ES-I3 (cell line): ENCODE data around the gene GJA8.
"Not testable (repeated sequence)": the region's sequence is repeated elsewhere in the genome, so short reads cannot be mapped to it uniquely, and the experiment has no call there.

Source experiments
- H3K36me3 ChIP-seq: 2 replicates; pipeline ENCODE4 v1.6.1; 2013; ENCODE audit warnings: mild to moderate bottlenecking, low read length, control low read depth, moderate library complexity; ENCODE audit not compliant: insufficient read depth
- H3K4me1 ChIP-seq: 2 replicates; pipeline ENCODE4 v1.6.1; 2013; ENCODE audit warnings: mild to moderate bottlenecking, control low read depth, low read length; ENCODE audit not compliant: insufficient read depth
- H3K9ac ChIP-seq: 2 replicates; pipeline ENCODE4 v1.6.1; 2013; ENCODE audit warnings: low read depth, mild to moderate bottlenecking, low read length, moderate library complexity
- H3K9me3 ChIP-seq: 2 replicates; pipeline ENCODE4 v1.6.1; 2013; ENCODE audit warnings: mild to moderate bottlenecking, low read length, moderate library complexity; ENCODE audit not compliant: control insufficient read depth, insufficient read depth

GJA8 gene

DNA sequence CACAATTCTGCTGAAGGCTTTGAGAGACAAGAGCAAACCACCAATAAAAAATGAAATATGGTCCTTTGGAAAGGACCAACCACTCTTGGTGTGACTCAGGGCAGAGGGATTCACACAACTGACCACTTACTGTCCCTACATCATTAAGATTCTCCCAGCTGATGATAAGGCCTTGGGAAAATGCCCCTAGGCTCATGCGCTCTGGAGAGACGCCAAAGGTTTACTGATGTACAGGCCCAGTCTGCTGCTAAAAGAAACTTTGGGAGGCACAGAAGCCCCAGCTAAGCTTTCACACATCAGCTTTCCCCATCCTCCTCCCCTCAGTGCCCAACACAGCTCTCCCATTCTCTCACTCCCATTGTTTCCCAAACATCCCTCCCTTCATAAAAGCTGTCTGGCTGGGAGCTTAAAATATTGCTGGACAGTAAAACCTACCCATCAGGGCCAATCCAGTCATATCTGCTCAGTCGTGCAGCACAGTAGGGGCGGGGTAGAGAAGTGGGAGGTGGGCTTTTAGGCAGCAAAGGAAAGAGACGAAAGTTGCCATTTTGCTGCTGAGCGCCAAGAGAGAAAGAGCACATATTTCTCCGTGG, at the start of gene GJA8:
Gene GJA8, plus strand, starts transcription at position 543 of the 593 bp plus-strand sequence. CDS start 5,161 bp downstream, outside the sequence.
- H3K9me3 ChIP-seq: no peaks in the 10 kb centered on the region
- H3K36me3 ChIP-seq: no peaks in the 10 kb centered on the region
- no peaks in the 10 kb centered on the region for H3K4me1 ChIP-seq
- H3K9ac ChIP-seq: no peak within 1 kb of the TSS

DNA sequence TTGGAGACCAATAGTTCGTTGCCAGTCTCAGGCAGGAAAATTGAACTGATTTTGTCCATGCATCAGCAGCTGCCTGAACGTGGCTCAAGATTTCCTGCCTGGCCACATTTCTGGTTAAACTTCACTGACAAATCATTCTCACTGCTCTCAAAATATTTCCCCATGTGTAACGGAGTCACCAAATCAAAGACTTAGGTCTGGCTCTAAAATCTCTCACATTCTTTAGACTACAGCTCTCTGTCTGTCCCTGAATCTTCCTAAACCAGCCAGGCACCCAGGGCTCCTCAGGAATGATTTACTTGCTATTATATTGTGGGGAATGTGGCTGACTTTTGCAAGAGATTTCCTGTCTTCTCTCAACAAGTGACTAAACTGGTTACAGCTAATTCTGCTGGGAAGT, 49.2 kb upstream of the GJA8 start:
- no peak overlapping the region for H3K9ac ChIP-seq
- no peaks in the 10 kb centered on the region for H3K9me3 ChIP-seq
- H3K4me1 ChIP-seq: peaks cover 16% of the 10 kb centered on the region
- no peaks in the 10 kb centered on the region; the same call in 1 of the 2 replicates for H3K36me3 ChIP-seq

DNA sequence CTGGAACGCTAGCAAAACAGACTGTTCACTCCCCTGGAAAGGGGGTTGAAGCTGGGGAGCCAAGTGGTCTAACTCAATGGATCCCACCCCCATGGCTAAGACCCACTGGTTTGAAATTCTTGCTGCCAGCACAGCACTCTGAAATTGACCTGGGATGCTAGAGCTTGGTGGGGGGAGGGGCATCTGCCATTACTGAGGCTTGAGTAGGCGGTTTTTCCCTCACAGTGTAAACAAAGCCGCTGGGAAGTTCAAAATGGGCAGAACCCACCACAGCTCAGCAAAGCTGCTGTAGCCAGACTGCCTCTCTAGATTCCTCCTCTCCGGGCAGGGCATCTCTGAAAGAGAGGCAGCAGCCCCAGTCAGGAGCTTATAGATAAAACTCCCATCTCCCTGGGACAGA, 47.6 kb upstream of the GJA8 start:
- H3K36me3 ChIP-seq, H3K9ac ChIP-seq, H3K9me3 ChIP-seq, H3K4me1 ChIP-seq: not testable (repeated sequence)

DNA sequence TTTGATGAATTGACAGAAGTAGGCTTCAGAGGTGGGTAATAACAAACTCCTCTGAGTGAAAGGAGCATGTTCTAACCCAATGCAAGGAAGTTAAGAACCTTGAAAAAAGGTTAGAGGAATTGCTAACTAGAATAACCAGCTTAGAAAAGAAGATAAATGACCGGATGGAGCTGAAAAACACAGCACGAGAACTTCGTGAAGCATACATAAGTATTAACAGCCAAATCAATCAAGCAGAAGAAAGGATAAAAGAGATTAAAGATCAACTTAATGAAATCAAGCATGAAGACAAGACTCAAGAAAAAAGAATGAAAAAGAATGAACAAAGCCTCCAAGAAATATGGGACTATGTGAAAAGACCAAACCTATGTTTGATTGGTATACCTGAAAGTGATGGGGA, 46.6 kb upstream of the GJA8 start:
- H3K9me3 ChIP-seq, H3K4me1 ChIP-seq, H3K36me3 ChIP-seq, H3K9ac ChIP-seq: not testable (repeated sequence)

DNA sequence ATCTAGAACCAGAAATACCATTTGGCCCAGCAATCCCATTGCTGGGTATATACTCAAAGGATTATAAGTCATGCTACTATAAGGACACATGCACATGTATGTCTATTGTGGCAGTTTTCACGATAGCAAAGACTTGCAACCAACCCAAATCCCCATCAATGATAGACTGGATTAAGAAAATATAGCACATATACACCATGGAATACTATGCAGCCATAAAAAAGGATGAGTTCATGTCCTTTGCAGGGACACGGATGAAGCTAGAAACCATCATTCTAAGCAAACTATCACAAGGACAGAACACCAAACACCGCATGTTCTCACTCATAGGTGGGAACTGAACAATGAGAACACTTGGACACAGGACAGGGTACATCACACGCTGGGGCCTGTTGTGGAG, 35.4 kb upstream of the GJA8 start:
- not testable (repeated sequence) for H3K9me3 ChIP-seq, H3K4me1 ChIP-seq, H3K36me3 ChIP-seq, H3K9ac ChIP-seq

DNA sequence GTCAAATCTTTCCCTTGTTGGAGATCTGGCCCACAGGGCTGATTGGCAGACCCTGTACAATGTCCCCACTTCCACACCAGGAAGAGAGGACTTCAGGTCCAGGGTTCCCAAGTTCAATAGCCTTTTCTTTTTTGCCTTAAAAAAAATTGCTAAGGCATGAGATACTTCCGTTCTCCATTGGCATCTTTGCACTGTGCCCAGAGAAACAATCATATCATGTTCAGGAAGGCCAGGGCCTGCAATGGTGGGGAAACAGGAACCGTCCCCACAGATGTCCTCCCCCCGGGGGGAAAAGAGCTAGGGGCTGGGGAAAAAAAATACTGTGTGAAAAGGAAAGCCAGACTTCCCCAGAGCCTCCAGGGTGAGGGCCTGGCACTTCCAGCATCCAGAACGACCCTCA, 24.6 kb upstream of the GJA8 start:
- no peaks in the 10 kb centered on the region for H3K36me3 ChIP-seq
- H3K9me3 ChIP-seq: no peaks in the 10 kb centered on the region; the same call in 1 of the 2 replicates
- 0 out of 2 replicates have a peak, but pooled peaks cover 5% of the 10 kb centered on the region for H3K4me1 ChIP-seq
- H3K9ac ChIP-seq: no peak overlapping the region

DNA sequence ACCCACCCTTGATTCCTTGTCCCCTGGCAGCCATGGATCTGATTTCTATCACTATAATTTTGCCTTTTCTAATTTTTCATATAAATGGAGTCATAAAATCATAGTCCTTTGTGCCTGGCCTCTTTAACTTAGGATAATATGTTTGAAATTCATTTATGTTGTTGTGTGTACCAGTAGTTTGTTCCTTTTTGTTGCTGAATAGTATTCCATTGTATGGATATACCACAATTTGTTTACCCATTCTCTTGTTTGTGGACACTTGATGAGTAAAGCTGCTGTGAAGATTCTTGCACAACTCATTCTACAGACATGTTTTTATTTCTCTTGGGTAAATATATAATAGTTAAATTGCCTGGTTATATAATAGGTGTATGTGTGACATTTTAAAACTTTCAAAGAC, 22.7 kb upstream of the GJA8 start:
- Histone ChIP-seq H3K36me3 (no peaks in the 10 kb centered on the region), H3K9ac (no peak overlapping the region), H3K4me1 (0 out of 2 replicates have a peak, but pooled peaks cover 5% of the 10 kb centered on the region), H3K9me3 (no peaks in the 10 kb centered on the region; the same call in 1 of the 2 replicates)

DNA sequence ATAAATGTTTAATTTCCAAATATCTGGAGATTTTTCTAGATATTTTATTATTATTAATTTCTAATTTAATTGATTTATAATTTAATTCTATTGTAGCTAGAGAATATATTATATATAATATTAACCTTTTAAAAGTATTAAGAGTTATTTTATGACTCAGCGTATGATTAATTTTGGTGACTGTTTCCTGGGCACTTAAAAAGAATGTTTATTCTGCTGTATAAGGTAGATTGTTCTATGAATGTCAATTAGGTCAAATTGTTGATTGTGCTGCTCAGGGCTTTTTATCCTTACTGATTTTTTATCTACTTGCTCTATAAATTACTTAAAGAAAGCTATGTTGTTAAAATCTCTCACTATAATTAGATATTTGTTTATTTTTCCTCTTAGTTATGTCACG, 20.1 kb upstream of the GJA8 start:
- Histone ChIP-seq H3K36me3 (no peaks in the 10 kb centered on the region), H3K4me1 (0 out of 2 replicates have a peak, but pooled peaks cover 5% of the 10 kb centered on the region), H3K9ac (no peak overlapping the region), H3K9me3 (no peaks in the 10 kb centered on the region; the same call in 1 of the 2 replicates)

DNA sequence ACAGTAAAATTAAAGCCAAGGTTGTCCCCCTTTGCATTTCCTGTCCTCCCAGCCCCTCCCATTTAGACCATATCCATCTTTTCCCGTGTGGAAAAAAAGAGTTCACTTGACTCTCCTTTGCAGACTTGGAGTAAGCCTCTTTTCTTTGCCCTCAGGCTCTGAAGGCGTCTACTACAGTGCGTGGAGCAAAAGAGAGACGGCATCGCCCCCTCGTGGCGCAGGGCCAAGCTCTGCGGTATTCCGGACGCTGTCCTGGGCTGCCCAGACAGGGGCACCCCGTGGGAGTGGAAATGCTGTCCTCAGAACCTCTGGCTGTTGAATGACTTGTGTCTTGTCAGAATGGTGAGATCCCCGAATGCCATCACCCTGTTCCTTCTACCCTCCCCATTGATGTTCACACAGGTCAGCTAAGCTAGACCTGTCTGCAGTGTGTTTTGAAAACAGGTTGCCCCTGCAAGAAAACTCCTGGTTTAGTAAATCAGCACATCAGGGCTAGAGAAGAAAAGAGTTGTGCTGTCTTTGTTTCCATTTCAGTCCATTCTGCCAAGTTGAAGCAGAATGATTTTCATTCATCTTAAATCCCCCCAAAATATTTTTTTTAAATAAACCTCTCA, 12.3 kb upstream of the GJA8 start:
- H3K9me3 ChIP-seq: no peaks in the 10 kb centered on the region
- no peak overlapping the region for H3K9ac ChIP-seq
- no peaks in the 10 kb centered on the region for H3K36me3 ChIP-seq
- H3K4me1 ChIP-seq: peaks cover 9% of the 10 kb centered on the region; the same call in 1 of the 2 replicates

DNA sequence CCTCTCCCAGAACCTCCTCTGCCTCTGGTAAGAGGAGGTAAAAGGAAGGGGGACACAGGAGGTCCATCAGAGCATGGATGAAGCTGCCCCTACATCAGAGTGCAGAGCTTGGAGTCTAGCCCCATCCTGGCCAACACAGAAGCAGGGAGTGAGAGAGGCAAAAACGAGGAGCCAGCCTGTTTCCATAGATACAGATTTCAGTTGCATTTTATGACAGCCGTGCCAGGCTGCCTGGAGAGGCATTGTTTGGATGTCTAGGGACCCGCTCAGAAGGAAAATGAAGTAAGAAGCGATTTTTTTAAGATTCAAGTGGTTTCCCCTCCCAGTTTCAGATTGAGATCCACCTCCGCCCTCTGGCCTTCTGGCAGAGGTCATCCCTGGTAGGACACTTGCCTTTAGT, 11.5 kb upstream of the GJA8 start:
- H3K9me3 ChIP-seq: no peaks in the 10 kb centered on the region
- H3K4me1 ChIP-seq: peaks cover 9% of the 10 kb centered on the region; the same call in 1 of the 2 replicates
- no peaks in the 10 kb centered on the region for H3K36me3 ChIP-seq
- H3K9ac ChIP-seq: no peak overlapping the region

DNA sequence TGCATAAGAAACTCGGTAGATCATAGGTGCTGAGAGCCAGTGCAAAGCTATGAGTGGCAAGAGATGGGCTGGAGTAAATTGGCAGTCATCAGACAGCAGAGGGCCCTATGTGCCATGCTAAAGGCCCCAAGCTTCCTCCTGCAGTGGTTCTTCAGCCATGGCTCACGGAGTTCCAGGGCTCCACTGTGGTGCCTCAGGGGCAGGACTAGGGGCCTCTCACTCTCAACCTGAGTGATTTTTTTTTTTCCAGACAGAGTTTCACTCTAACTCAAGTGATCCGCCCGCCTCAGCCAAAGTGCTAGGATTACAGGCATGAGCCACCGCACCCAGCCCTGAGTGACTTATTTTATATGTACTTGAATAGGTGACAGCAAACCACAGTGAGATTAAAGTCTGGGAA, 10.4 kb upstream of the GJA8 start:
- Histone ChIP-seq H3K4me1 (peaks cover 9% of the 10 kb centered on the region; the same call in 1 of the 2 replicates), H3K36me3 (no peaks in the 10 kb centered on the region), H3K9me3 (no peaks in the 10 kb centered on the region), H3K9ac (no peak overlapping the region)

DNA sequence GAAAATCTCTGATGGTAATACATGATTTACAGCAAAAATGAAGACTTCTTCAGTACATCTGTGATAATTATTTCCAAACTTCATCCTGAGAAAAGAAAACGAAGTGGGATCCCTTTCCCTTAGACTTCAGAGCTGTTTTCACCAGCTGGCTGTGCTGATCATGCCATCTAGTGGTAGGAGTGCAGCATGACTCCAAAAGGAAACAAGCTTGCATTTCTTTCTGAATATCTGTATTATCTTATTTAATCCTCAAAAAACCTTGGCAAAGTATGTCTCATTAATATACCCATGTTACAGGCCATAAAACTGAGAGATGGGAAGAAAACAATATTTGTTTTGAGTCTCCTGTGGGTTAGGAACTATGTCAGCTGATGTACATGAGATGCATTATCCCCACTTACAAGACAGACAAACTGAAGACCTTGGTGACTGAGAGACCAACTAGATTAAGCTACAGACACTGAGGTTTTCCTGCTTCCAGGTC, 9.8 kb upstream of the GJA8 start:
- Histone ChIP-seq H3K4me1 (peaks cover 9% of the 10 kb centered on the region; the same call in 1 of the 2 replicates), H3K9me3 (no peaks in the 10 kb centered on the region), H3K36me3 (no peaks in the 10 kb centered on the region), H3K9ac (no peak overlapping the region)

DNA sequence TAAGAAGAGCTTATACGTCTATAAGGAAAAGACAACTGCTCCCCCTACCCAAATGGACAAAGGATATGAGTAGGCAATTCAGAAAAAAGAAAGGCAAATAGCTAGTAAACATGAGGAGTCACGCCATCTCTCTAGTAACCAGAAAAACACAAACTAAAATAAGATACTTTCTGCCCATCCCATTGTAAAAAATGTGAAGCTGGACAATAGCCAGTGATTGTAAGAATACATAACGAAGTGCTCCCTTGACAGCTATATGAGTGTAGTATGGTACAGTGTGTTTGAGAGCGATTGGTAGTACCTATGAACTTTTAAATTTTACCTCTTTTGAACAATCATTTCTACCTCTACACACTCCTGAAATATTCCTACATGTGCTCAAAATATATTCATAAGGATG, 7.5 kb upstream of the GJA8 start:
- Histone ChIP-seq H3K9ac (no peak overlapping the region), H3K4me1 (peaks cover 4% of the 10 kb centered on the region; the same call in 1 of the 2 replicates), H3K9me3 (no peaks in the 10 kb centered on the region), H3K36me3 (no peaks in the 10 kb centered on the region)

DNA sequence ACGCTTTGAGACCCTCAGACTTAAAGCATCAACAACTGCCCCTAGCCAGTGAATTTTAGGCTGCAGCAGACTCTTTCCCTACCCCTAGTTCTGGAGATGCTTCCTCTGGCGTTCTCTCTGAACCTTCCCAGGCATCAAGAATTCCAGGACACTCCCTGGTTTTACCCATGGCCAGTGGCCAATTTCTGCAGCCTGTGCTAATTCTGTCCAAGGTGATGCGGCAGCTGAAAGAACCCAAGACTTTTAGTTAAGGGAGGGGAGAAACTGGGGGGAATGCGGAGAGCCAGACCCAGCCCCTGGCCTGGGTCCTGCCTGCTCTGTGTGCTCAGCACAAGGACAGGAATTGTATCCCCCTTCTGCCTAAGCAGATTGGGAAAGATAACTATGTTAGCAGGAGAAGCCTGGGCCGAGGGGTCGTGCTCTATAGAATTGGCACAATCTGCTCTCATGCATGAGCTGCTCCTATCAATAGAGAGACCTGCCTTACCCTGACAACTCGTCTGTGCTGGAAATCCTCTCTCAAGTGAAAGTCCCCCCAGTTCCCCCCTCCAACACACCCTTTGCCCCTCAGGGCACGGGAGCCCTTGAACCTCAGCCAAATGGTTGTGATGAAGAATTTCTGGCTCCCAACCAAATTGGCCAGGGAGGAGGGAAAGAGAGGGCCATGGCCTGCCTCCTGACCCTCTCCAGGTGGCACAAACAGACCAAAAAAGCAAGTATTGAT, 5.4 kb upstream of the GJA8 start:
- H3K9me3 ChIP-seq: no peaks in the 10 kb centered on the region
- peaks cover 4% of the 10 kb centered on the region; the same call in 1 of the 2 replicates for H3K4me1 ChIP-seq
- no peak overlapping the region for H3K9ac ChIP-seq
- H3K36me3 ChIP-seq: no peaks in the 10 kb centered on the region

DNA sequence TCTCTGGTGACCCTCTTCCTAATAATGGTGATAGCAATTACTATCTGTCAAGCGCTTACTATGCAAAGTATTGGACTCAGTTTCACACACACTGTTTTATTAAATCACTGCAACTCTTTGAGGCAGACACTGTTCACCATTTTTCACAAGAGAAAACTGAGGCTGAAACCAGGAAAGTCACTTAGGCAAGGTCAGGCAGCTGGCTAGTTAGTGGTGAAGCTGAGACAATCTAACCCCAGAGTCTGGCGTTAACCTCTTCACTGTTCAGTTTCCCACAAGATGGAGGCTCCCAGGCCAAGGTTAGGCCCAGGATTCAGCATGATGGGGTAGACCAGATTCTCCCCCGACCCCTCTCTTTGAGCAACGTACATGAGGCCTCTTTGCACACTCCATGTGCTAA, 4.8 kb upstream of the GJA8 start:
- Histone ChIP-seq H3K36me3 (no peaks in the 10 kb centered on the region), H3K9ac (no peak overlapping the region), H3K4me1 (no peaks in the 10 kb centered on the region), H3K9me3 (no peaks in the 10 kb centered on the region)
